ENCODE measurements around the gene WFS1. TPM values are rescaled to one million over a fixed set of nuclear protein-coding genes. Genes with fewer than 3 reads are reported as not detected.
A peak's percentile ranks its signal among the peaks of the same experiment; 100 is the strongest.

Gene WFS1
- total and polyA plus RNA-seq, 2 of the 8 experiments (the other 6 are each of a cell fraction or from before 2014, with no cell fraction given) = 29.1 to 43.1 TPM

DNA sequence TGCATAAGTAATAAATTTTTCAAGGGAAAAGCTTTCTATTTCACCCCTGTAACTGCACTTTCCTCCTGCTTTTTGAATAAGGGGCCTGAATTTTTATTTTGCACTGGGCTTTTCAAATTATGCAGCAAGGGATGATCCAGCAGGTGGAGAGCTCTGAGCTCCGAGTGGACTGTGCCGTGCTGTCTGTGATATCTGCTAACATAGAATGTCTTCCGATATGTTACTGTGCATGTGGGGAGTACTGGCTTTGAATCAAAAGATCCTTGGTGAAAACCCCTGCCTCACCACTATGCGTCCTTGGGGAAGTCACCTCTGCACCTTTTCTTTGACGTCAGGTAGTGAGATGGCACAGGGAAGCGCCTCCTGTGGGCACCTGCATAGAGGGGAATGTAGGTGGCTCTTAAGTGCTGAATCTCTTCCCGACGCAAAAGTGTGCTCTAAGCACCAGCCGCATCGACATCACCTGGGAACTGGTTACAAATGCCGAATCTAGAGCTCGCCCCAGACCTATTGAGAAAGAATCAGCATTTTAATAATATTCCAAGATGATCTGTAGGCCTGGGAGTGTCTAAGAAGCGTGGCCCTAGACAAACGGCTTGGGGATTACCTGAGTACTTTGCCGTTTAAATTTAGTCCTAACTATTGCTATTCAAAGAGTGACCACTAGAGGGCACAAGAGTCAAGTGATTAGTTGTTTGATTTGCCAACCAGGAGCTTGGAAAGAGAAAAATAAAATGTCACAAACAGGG, 19.2 kb upstream of the WFS1 start (continued):
- TF ChIP-seq RAD21 (IDR thresholded peaks at IDR 0.05 in 1 of 2, conservative IDR thresholded peaks at IDR 0.05 in 1 of 2; ENCODE audit: low read depth in 2 of 2, low read length in 2 of 2) (peak; percentile 83 to 86), TCF12 (IDR thresholded peaks at IDR 0.05; ENCODE audit: low read depth, low read length) (0 out of 2 replicates have a peak, but pooled peaks have one; percentile 12), SAP30 (IDR thresholded peaks at IDR 0.05; ENCODE audit: insufficient read depth, insufficient replicate concordance, low read length) (no peak), CEBPB (IDR thresholded peaks at IDR 0.05; ENCODE audit: low read depth, low read length) (peak; percentile 28; the same call in 1 of the 2 replicates), RNF2 (IDR thresholded peaks at IDR 0.05; ENCODE audit: borderline replicate concordance, low read depth, low read length, missing control alignments, poor library complexity, severe bottlenecking) (no peak)
- TF ChIP-seq, protein P1, sequence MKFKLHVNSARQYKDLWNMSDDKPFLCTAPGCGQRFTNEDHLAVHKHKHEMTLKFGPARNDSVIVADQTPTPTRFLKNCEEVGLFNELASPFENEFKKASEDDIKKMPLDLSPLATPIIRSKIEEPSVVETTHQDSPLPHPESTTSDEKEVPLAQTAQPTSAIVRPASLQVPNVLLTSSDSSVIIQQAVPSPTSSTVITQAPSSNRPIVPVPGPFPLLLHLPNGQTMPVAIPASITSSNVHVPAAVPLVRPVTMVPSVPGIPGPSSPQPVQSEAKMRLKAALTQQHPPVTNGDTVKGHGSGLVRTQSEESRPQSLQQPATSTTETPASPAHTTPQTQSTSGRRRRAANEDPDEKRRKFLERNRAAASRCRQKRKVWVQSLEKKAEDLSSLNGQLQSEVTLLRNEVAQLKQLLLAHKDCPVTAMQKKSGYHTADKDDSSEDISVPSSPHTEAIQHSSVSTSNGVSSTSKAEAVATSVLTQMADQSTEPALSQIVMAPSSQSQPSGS (IDR thresholded peaks at IDR 0.05; ENCODE audit: low read length) = peak; percentile 63; the same call in 1 of the 2 replicates
